Liver (tissue), 3 donors: Measurements from ENCODE around the gene TJAP1.

Experiments used
- CTCF ChIP-seq: fragments of 150-350 bp; IDR thresholded peaks from 2 replicates; pipeline ENCODE4 v1.5.1; 2017; ENCODE audit warnings: improper control_type of control experiment, low read depth, low read length; ENCODE audit not compliant: missing input control
- REST ChIP-seq: IDR thresholded peaks from 2 replicates; pipeline ENCODE4 v1.6.1; 2016; ENCODE audit warnings: antibody characterized with exemption, mild to moderate bottlenecking
- RXRA ChIP-seq, 2 donors: IDR thresholded peaks; 2 replicates each; pipeline ENCODE4 v1.6.1; 2017 to 2018; ENCODE audit warnings: antibody characterized with exemption in 2 of 2, mild to moderate bottlenecking in 1 of 2
- donor health status: healthy.
- donor health status: healthy.

- peak; percentile 40 for TF ChIP-seq REST
- TF ChIP-seq CTCF = no peak
- TF ChIP-seq RXRA (IDR thresholded peaks at IDR 0.05) = peak; percentile 24 to 41
Measured at GRCh38 chr6:43516697-43517504, 39.5 kb downstream of the TJAP1 start, which contains the start of the genes POLR1C and YIPF3.
